ENCODE results near the gene MMAB. TPM values are rescaled to one million over a fixed set of nuclear protein-coding genes. Genes with fewer than 3 reads are reported as not detected.

Gene MMAB
- total and polyA plus RNA-seq, 10 of the 15 experiments (the other 5 are each of a cell fraction or from before 2014, with no cell fraction given) = 10.6 to 65.3 (median 45.2) TPM

- POLR2A ChIA-PET = no interaction called here
- Histone ChIP-seq H3K9me3 (replicated peaks; ENCODE audit: control insufficient read depth, insufficient read depth, low read length) (no peaks in the 10 kb centered on the region), H3K4me2 (ENCODE audit: control insufficient read depth, insufficient read depth) (no peak overlapping the region), H3K79me2 (ENCODE audit: control insufficient read depth, insufficient read depth, low read length) (no peaks in the 10 kb centered on the region), H4K20me1 (ENCODE audit: control insufficient read depth, insufficient read depth) (no peaks in the 10 kb centered on the region), H3K36me3 (ENCODE audit: control insufficient read depth in 2 of 2, insufficient read depth in 2 of 2, low read length in 1 of 2) (no peaks in the 10 kb centered on the region), H3K9ac (ENCODE audit: control insufficient read depth, insufficient read depth, low read length) (no peak overlapping the region), H3K4me3 (no peak overlapping the region), H2AFZ (ENCODE audit: control insufficient read depth, low read depth, low read length) (no peak overlapping the region), H3K4me1 (ENCODE audit: control insufficient read depth, insufficient read depth, low read length) (no peaks in the 10 kb centered on the region), H3K27me3 (replicated peaks in 1 of 2; ENCODE audit: control insufficient read depth in 2 of 2, insufficient read depth in 2 of 2, low read length in 1 of 2) (no peaks in the 10 kb centered on the region), H3K27ac (ENCODE audit: control insufficient read depth, insufficient read depth) (no peak overlapping the region)
- RAD21 ChIA-PET (ENCODE audit: unreplicated experiment) = no interaction called here
- CTCF ChIA-PET = no interaction called here
- TF ChIP-seq IRF5 (IDR thresholded peaks at IDR 0.05; ENCODE audit: borderline replicate concordance) (no peak), ATF7 (IDR thresholded peaks at IDR 0.05; ENCODE audit: low read depth) (no peak), SUZ12 (IDR thresholded peaks at IDR 0.05; ENCODE audit: unreplicated experiment) (no peak), NR2C2 (IDR thresholded peaks at IDR 0.05; ENCODE audit: borderline replicate concordance, control insufficient read depth, insufficient read length, low read depth) (no peak), SMAD5 (IDR thresholded peaks at IDR 0.05; ENCODE audit: low read depth) (no peak), RBBP5 (conservative IDR thresholded peaks at IDR 0.05) (no peak), CUX1 (IDR thresholded peaks at IDR 0.05; ENCODE audit: insufficient replicate concordance, low read depth, low read length) (no peak)
- intact Hi-C loops (cut with micrococcal nuclease; ENCODE audit: unreplicated experiment) (no loop called here), in situ Hi-C loops (cut with MboI) (no loop called here)
- BruUV-seq (replicated peaks) = no TSS peak
- DNase-seq (ENCODE audit: low read depth, low spot score) (no peak), ATAC-seq (no peak), FAIRE-seq (no peak)
- WGBS (ENCODE audit: insufficient coverage, insufficient replicate concordance, low lambda C conversion rate, missing lambda C conversion rate) = 44% methylated on average over 16 of the region's 16 CpGs
- SMC1A ChIA-PET (ENCODE audit: uncharacterized antibody, unreplicated experiment) = no interaction called here
Observed at GRCh38 chr12:109540526-109541412, 32.5 kb downstream of the MMAB start.

All from GM12878 (cell line).